Peyer's patch (tissue), 4 donors: Measurements from ENCODE around the gene XIAP.

Experiments
- POLR2A ChIP-seq, 2 donors: fragments of 450-650 bp; IDR thresholded peaks; one replicate each; pipeline ENCODE4 v1.5.1; 2017; ENCODE audit warnings: antibody characterized with exemption in 2 of 2, mild to moderate bottlenecking in 2 of 2, moderate library complexity in 2 of 2
- TF ChIP-seq, protein P1 (sequence below), 6 experiments: fragments of 450-650 bp in 4 of 6; fragments of 200-600 bp in 2 of 6; sonication (generic) in 1 of 6; IDR thresholded peaks; one replicate each; pipeline ENCODE4 v1.5.1; 2017 to 2019; ENCODE audit warnings: antibody characterized with exemption in 6 of 6, mild to moderate bottlenecking in 3 of 6, moderate library complexity in 1 of 6

DNA sequence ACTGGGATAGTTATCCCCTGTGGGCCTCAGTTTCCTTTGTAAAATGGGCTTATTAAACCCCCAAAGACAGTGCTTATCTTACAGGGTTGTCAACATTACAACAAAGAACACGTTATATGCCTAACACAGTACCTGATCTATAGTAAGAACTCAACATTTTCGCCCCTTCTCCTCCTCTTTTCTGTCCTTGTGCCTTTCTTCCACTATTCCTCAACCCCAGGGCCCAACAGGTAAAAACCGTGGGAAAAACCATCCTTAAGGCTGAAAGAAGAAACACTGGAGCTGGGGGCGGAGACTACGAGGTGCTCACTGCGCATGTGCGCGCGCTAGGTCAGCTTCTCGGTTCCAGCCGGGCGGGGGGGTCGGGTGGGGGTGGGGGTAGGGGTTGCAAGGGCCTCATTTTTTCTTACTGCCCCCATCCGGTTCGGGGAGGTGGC lies 426 bp upstream of the XIAP start:
- TF ChIP-seq, protein P1, sequence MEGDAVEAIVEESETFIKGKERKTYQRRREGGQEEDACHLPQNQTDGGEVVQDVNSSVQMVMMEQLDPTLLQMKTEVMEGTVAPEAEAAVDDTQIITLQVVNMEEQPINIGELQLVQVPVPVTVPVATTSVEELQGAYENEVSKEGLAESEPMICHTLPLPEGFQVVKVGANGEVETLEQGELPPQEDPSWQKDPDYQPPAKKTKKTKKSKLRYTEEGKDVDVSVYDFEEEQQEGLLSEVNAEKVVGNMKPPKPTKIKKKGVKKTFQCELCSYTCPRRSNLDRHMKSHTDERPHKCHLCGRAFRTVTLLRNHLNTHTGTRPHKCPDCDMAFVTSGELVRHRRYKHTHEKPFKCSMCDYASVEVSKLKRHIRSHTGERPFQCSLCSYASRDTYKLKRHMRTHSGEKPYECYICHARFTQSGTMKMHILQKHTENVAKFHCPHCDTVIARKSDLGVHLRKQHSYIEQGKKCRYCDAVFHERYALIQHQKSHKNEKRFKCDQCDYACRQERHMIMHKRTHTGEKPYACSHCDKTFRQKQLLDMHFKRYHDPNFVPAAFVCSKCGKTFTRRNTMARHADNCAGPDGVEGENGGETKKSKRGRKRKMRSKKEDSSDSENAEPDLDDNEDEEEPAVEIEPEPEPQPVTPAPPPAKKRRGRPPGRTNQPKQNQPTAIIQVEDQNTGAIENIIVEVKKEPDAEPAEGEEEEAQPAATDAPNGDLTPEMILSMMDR (IDR thresholded peaks at IDR 0.05): no peak
- no peak for TF ChIP-seq POLR2A (IDR thresholded peaks at IDR 0.05)
